BLaER1 treated with 17β-estradiol and CSF1 and Interleukin-3, amounts not matched to agents 10 nM and 100 nM (cell line): ENCODE data around the gene ABI3BP.
"Not testable (repeated sequence)": the region's sequence is repeated elsewhere in the genome, so short reads cannot be mapped to it uniquely, and the experiment has no call there.

ENCODE experiments used
- H3K27ac ChIP-seq, 11 experiments: shearing (Covaris generic); formaldehyde crosslinking; 2 replicates each; pipeline ENCODE4 v1.8.1; 2022
- H3K27me3 ChIP-seq, 11 experiments: shearing (Covaris generic); formaldehyde crosslinking; 2 replicates each; pipeline ENCODE4 v1.8.1; 2022
- H3K36me3 ChIP-seq, 11 experiments: shearing (Covaris generic); formaldehyde crosslinking; 2 replicates each; pipeline ENCODE4 v1.8.1; 2022
- H3K4me1 ChIP-seq, 10 experiments: shearing (Covaris generic); formaldehyde crosslinking; 2 replicates each; pipeline ENCODE4 v1.8.1; 2022
- H3K4me2 ChIP-seq, 11 experiments: shearing (Covaris generic); formaldehyde crosslinking; 2 replicates each; pipeline ENCODE4 v1.8.1; 2022
- H3K4me3 ChIP-seq, 10 experiments: shearing (Covaris generic); formaldehyde crosslinking; 2 replicates each; pipeline ENCODE4 v1.8.1; 2022
- H3K9ac ChIP-seq, 11 experiments: shearing (Covaris generic); formaldehyde crosslinking; 2 replicates each; pipeline ENCODE4 v1.8.1; 2022
- H3K9me3 ChIP-seq, 11 experiments: shearing (Covaris generic); formaldehyde crosslinking; replicated peaks in 1 of 11; 2 replicates each; pipeline ENCODE4 v1.8.1; 2022
- H4K20me1 ChIP-seq, 11 experiments: shearing (Covaris generic); formaldehyde crosslinking; 2 replicates each; pipeline ENCODE4 v1.8.1; 2022
- Cebpa-rat ChIP-seq, 11 experiments: shearing (Covaris generic); IDR thresholded peaks; 2 replicates each; pipeline ENCODE4 v1.8.1; 2022

The ABI3BP gene

DNA sequence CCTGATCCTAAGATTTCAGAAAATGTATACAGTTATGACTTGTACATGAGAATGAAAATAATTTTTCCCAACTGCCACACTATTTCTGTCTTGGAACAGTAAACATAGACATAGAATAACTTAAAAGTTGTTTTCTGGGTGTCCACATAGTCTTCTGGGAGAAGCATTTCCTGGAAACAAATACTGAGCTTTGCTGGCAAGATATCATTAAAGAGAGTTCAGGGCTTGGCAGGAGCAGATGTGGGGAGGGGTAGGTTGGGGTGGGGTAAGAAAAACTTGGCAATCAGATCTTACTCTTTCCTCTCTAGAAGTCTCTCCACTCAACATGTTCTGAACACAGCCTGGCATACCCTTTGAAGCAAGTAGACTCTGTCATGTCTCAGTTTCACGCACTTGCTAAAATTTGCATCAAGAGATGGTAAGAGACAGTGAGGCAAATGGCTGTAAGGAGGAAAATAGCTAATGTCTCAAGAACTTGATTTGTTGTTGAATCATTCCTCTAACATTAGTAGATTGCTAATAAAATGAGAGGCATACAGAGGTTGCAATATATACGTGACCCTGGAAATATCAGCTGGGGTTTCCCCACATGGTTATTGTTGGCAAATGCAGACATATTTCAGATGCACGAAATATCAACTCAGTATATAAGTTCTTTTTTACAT, 27.3 kb upstream of the ABI3BP start:
- Histone ChIP-seq H3K27ac (no peak overlapping the region), H3K9me3 (no peaks in the 10 kb centered on the region), H3K4me3 (no peak overlapping the region), H3K27me3 (no peaks in the 10 kb centered on the region), H3K36me3 (no peaks in the 10 kb centered on the region), H3K4me1 (no peaks in the 10 kb centered on the region), H3K4me2 (no peak overlapping the region), H3K9ac (no peak overlapping the region), H4K20me1 (no peaks in the 10 kb centered on the region)
- no peak for TF ChIP-seq Cebpa-rat (IDR thresholded peaks at IDR 0.05)

GRCh38 chr3:101017017-101017416, 23.8 kb upstream of the ABI3BP start:
- H3K9ac ChIP-seq = no peak overlapping the region
- no peak for TF ChIP-seq Cebpa-rat (IDR thresholded peaks at IDR 0.05)
- no peaks in the 10 kb centered on the region for H3K36me3 ChIP-seq
- H3K4me3 ChIP-seq = no peak overlapping the region
- H3K27me3 ChIP-seq = no peaks in the 10 kb centered on the region
- H4K20me1 ChIP-seq = no peaks in the 10 kb centered on the region
- H3K9me3 ChIP-seq = peaks cover 5 to 11% (median 6%) of the 10 kb centered on the region in 11 experiments; a peak in 17 of 22 replicates
- H3K27ac ChIP-seq = no peak overlapping the region
- no peak overlapping the region for H3K4me2 ChIP-seq
- no peaks in the 10 kb centered on the region for H3K4me1 ChIP-seq

DNA sequence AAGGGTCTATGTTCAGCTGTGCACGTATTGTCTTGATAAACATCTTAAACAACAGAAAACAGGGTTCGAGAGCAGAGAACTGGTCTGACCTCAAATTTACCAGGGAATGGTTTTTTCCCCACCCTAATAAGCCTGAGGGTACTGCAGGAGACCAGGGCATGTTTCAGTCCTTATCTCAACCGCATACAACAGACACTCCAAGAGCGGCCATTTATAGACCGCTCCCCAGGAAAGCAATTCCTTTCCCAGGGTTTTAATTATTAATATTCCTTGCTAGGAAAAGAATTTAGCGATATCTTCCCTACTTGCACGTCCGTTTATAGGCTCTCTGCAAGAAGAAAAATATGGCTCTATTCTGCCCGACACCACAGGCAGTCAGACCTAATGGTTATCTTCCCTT, 19.1 kb upstream of the ABI3BP start:
- not testable (repeated sequence) for H3K9ac ChIP-seq, H3K36me3 ChIP-seq, H3K4me2 ChIP-seq, H3K27me3 ChIP-seq, H4K20me1 ChIP-seq, H3K27ac ChIP-seq, H3K4me1 ChIP-seq, H3K4me3 ChIP-seq
- H3K9me3 ChIP-seq = peaks cover 25 to 32% (median 27%) of the 10 kb centered on the region in 11 experiments

GRCh38 chr3:101011136-101011535, 17.9 kb upstream of the ABI3BP start:
- Histone ChIP-seq H3K27ac (no peak overlapping the region), H3K9ac (no peak overlapping the region), H3K9me3 (peaks cover 25 to 32% (median 27%) of the 10 kb centered on the region in 11 experiments), H3K27me3 (no peaks in the 10 kb centered on the region), H4K20me1 (no peaks in the 10 kb centered on the region), H3K4me2 (no peak overlapping the region), H3K36me3 (no peaks in the 10 kb centered on the region), H3K4me3 (no peak overlapping the region), H3K4me1 (no peaks in the 10 kb centered on the region)
- TF ChIP-seq Cebpa-rat (IDR thresholded peaks at IDR 0.05) = no peak

DNA sequence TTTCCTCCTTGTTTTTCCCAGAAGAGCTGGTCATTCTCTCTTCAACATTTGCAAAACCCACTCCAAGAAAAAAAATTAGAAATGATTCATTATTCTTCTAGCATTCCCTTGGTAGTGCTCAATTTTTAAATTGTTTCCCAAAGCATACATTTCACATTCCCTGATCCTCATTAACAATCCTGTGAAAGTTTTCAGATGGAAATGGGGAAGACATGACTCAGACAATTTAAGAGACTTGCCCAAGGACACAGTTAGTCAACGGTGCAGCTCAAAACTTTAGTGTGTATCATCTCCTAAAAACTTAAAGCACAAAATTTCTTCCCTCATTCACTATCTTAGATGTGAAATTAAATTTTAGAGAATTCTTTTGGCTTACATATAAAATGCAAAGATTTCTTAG, 17.1 kb upstream of the ABI3BP start:
- Histone ChIP-seq H3K4me1 (no peaks in the 10 kb centered on the region), H4K20me1 (no peaks in the 10 kb centered on the region), H3K27me3 (no peaks in the 10 kb centered on the region), H3K36me3 (no peaks in the 10 kb centered on the region), H3K4me3 (no peak overlapping the region), H3K9me3 (peaks cover 25 to 32% (median 27%) of the 10 kb centered on the region in 11 experiments), H3K4me2 (no peak overlapping the region), H3K9ac (no peak overlapping the region), H3K27ac (no peak overlapping the region)
- no peak for TF ChIP-seq Cebpa-rat (IDR thresholded peaks at IDR 0.05)

DNA sequence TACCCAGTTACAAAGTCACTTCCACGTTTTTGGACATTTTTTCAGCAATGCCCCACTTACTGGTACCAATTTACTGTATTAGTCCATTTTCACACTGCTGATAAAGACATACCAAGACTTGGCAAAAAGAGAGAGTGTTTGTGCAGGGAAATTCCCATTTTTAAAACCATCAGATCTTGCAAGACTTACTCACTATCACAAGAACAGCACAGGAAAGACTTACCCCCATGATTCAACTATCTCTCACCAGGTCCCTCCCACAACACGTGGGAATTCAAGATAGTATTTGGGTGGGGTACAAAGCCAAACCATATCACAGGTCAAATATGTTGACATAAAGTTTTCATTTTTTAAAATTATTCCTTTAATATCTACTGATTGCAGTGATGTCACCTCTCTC, 16.2 kb upstream of the ABI3BP start:
- Histone ChIP-seq H3K4me1 (no peaks in the 10 kb centered on the region), H3K27me3 (no peaks in the 10 kb centered on the region), H3K9me3 (peaks cover 25 to 32% (median 27%) of the 10 kb centered on the region in 11 experiments), H3K36me3 (no peaks in the 10 kb centered on the region), H3K4me3 (no peak overlapping the region), H4K20me1 (no peaks in the 10 kb centered on the region), H3K4me2 (no peak overlapping the region), H3K9ac (no peak overlapping the region), H3K27ac (no peak overlapping the region)
- TF ChIP-seq Cebpa-rat (IDR thresholded peaks at IDR 0.05) = no peak

- TF ChIP-seq Cebpa-rat (IDR thresholded peaks at IDR 0.05) = no peak
- no peak overlapping the region for H3K9ac ChIP-seq
- H3K27ac ChIP-seq = no peak overlapping the region
These were observed 5.9 kb upstream of the ABI3BP start for GRCh38 chr3:100999160-100999559.

DNA sequence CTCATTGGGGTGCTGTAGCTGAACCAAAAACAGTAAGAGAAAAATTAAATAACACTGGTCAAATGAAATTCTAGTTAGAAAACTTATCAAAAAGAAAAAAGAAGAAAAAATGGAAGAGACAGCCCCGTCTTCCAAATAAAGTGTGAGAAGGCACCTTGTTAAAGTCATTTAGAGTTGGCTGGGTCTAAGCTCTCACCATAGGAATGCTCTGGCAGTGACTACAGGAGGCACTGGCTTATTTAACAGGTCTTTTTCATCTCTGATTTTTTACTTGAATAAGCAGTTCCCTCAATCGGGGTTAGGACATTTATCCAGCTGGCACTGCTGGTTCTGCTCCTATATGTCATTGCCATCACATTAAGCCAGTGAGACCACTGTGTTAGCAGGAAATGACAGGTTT, 1.6 kb upstream of the ABI3BP start:
- no peak overlapping the region for H3K9ac ChIP-seq
- H4K20me1 ChIP-seq = no peaks in the 10 kb centered on the region
- H3K27ac ChIP-seq = no peak overlapping the region
- no peaks in the 10 kb centered on the region for H3K4me1 ChIP-seq
- H3K4me2 ChIP-seq = no peak overlapping the region
- H3K4me3 ChIP-seq = no peak overlapping the region
- H3K9me3 ChIP-seq = no peaks in the 10 kb centered on the region
- H3K27me3 ChIP-seq = no peaks in the 10 kb centered on the region
- H3K36me3 ChIP-seq = no peaks in the 10 kb centered on the region
- no peak for TF ChIP-seq Cebpa-rat (IDR thresholded peaks at IDR 0.05)

More at GRCh38 chr3:100999160-100999559, 5.9 kb upstream of the ABI3BP start:
- Histone ChIP-seq H3K4me1 (no peaks in the 10 kb centered on the region), H4K20me1 (no peaks in the 10 kb centered on the region), H3K9me3 (no peaks in the 10 kb centered on the region), H3K27me3 (no peaks in the 10 kb centered on the region), H3K4me2 (no peak overlapping the region), H3K4me3 (no peak overlapping the region), H3K36me3 (no peaks in the 10 kb centered on the region)

DNA sequence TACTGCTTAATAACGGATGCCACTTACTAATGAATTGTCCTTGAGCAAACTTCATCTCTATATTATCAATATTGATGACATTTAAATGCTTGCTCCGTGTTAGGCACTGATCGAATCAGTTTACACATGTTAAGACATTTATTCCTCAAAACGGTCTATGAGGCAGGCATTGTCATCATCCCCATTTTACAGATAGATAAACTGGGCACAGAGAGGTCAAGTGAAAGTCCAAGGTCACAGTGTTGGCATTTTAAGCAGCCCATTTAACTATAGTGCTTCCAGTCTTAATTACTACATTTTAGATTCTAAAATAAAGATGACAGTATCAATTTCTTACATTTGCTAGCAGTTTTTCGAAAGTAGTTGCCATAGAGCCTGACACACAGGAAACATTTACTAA, 966 bp upstream of the ABI3BP start:
- no peaks in the 10 kb centered on the region for H3K4me1 ChIP-seq
- H3K27me3 ChIP-seq = no peaks in the 10 kb centered on the region
- H3K9me3 ChIP-seq = no peaks in the 10 kb centered on the region
- H3K4me3 ChIP-seq = no peak overlapping the region
- H4K20me1 ChIP-seq = no peaks in the 10 kb centered on the region
- H3K9ac ChIP-seq = no peak overlapping the region
- no peak overlapping the region for H3K4me2 ChIP-seq
- no peak overlapping the region for H3K27ac ChIP-seq
- H3K36me3 ChIP-seq = no peaks in the 10 kb centered on the region
- no peak for TF ChIP-seq Cebpa-rat (IDR thresholded peaks at IDR 0.05)

GRCh38 chr3:100992231-100993012, 799 bp downstream of the ABI3BP start:
- no peaks in the 10 kb centered on the region for H3K27me3 ChIP-seq
- no peak overlapping the region for H3K4me3 ChIP-seq
- H3K4me2 ChIP-seq = no peak overlapping the region
- no peaks in the 10 kb centered on the region for H3K9me3 ChIP-seq
- no peaks in the 10 kb centered on the region for H3K4me1 ChIP-seq
- no peak overlapping the region for H3K9ac ChIP-seq
- no peak for TF ChIP-seq Cebpa-rat (IDR thresholded peaks at IDR 0.05)
- H3K27ac ChIP-seq = no peak overlapping the region
- no peaks in the 10 kb centered on the region for H3K36me3 ChIP-seq
- H4K20me1 ChIP-seq = no peaks in the 10 kb centered on the region
